ENCODE measurements around the gene CLRN1. TPM values are rescaled to one million over a fixed set of nuclear protein-coding genes. Genes with fewer than 3 reads are reported as not detected.

Gene CLRN1
- total RNA-seq, 1 donor from 2014 or later: not detected

- TF ChIP-seq, protein P1, sequence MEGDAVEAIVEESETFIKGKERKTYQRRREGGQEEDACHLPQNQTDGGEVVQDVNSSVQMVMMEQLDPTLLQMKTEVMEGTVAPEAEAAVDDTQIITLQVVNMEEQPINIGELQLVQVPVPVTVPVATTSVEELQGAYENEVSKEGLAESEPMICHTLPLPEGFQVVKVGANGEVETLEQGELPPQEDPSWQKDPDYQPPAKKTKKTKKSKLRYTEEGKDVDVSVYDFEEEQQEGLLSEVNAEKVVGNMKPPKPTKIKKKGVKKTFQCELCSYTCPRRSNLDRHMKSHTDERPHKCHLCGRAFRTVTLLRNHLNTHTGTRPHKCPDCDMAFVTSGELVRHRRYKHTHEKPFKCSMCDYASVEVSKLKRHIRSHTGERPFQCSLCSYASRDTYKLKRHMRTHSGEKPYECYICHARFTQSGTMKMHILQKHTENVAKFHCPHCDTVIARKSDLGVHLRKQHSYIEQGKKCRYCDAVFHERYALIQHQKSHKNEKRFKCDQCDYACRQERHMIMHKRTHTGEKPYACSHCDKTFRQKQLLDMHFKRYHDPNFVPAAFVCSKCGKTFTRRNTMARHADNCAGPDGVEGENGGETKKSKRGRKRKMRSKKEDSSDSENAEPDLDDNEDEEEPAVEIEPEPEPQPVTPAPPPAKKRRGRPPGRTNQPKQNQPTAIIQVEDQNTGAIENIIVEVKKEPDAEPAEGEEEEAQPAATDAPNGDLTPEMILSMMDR (IDR thresholded peaks at IDR 0.05; ENCODE audit: unreplicated experiment): no peak
- peaks cover 29% of the 10 kb centered on the region for H3K4me1 Mint-ChIP-seq
- H3K4me3 Mint-ChIP-seq: no peak overlapping the region
- no peaks in the 10 kb centered on the region for H3K27me3 Mint-ChIP-seq (ENCODE audit: low read depth)
- no peak for DNase-seq (ENCODE audit: low spot score in 2 of 2, unreplicated experiment in 2 of 2)
- peaks cover under 1% of the 10 kb centered on the region for H3K9me3 Mint-ChIP-seq
- no peak overlapping the region for H3K27ac Mint-ChIP-seq
- no peaks in the 10 kb centered on the region for H3K36me3 Mint-ChIP-seq
Observed at GRCh38 chr3:150942221-150942620, 30.3 kb downstream of the CLRN1 start.

GRCh38 chr3:150936693-150937092 lies 35.8 kb downstream of the CLRN1 start:
- TF ChIP-seq, protein P1 (IDR thresholded peaks at IDR 0.05; ENCODE audit: unreplicated experiment): no peak
- H3K36me3 Mint-ChIP-seq: no peaks in the 10 kb centered on the region
- H3K27ac Mint-ChIP-seq: no peak overlapping the region
- no peaks in the 10 kb centered on the region for H3K27me3 Mint-ChIP-seq (ENCODE audit: low read depth)
- DNase-seq (ENCODE audit: low spot score in 2 of 2, unreplicated experiment in 2 of 2): no peak
- H3K9me3 Mint-ChIP-seq: peaks cover 9% of the 10 kb centered on the region
- peaks cover 30% of the 10 kb centered on the region for H3K4me1 Mint-ChIP-seq
- no peak overlapping the region for H3K4me3 Mint-ChIP-seq

- no peaks in the 10 kb centered on the region for H3K36me3 Mint-ChIP-seq
- H3K4me3 Mint-ChIP-seq: no peak overlapping the region
- peaks cover 28% of the 10 kb centered on the region for H3K4me1 Mint-ChIP-seq
- peaks cover 9% of the 10 kb centered on the region for H3K9me3 Mint-ChIP-seq
- TF ChIP-seq, protein P1 (IDR thresholded peaks at IDR 0.05; ENCODE audit: unreplicated experiment): no peak
- H3K27ac Mint-ChIP-seq: peak overlapping the region; percentile 62
- no peak for DNase-seq (ENCODE audit: low spot score in 2 of 2, unreplicated experiment in 2 of 2)
- H3K27me3 Mint-ChIP-seq (ENCODE audit: low read depth): no peaks in the 10 kb centered on the region
Observed at GRCh38 chr3:150933473-150933995, 39.0 kb downstream of the CLRN1 start.

- H3K4me1 Mint-ChIP-seq: peaks cover 28% of the 10 kb centered on the region
- TF ChIP-seq, protein P1 (IDR thresholded peaks at IDR 0.05; ENCODE audit: unreplicated experiment): no peak
- H3K27ac Mint-ChIP-seq: no peak overlapping the region
- no peak for DNase-seq (ENCODE audit: low spot score in 2 of 2, unreplicated experiment in 2 of 2)
- H3K4me3 Mint-ChIP-seq: no peak overlapping the region
- H3K27me3 Mint-ChIP-seq (ENCODE audit: low read depth): no peaks in the 10 kb centered on the region
- no peaks in the 10 kb centered on the region for H3K36me3 Mint-ChIP-seq
- H3K9me3 Mint-ChIP-seq: peaks cover 8% of the 10 kb centered on the region
Observed at GRCh38 chr3:150931745-150932144, 40.8 kb downstream of the CLRN1 start.

DNA sequence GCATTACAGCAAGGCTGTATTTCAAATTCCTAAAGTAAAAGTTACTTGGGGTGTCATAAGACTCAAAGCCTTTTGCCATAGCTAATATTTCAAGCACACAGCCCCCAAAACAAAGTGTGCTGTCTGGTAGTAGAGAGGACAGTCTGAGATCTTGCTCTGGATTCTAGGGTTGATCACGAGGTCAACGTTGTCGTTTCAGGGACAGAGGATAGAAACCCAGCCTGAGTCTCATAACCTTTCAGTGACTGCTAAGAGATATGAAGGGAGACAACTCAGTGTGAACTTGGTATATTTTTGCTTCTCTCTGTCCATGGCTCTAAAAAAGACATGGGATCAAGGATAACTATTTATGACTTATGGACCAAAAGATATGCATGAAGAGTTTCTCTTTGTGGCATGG lies 41.7 kb downstream of the CLRN1 start:
- Mint-ChIP-seq H3K36me3 (no peaks in the 10 kb centered on the region), H3K4me3 (no peak overlapping the region), H3K27ac (no peak overlapping the region), H3K4me1 (peaks cover 28% of the 10 kb centered on the region), H3K9me3 (no peaks in the 10 kb centered on the region), H3K27me3 (ENCODE audit: low read depth) (no peaks in the 10 kb centered on the region)
- DNase-seq (ENCODE audit: low spot score in 2 of 2, unreplicated experiment in 2 of 2): no peak
- TF ChIP-seq, protein P1 (IDR thresholded peaks at IDR 0.05; ENCODE audit: unreplicated experiment): no peak

- Mint-ChIP-seq H3K36me3 (no peaks in the 10 kb centered on the region), H3K4me1 (peaks cover 16% of the 10 kb centered on the region), H3K27ac (no peak overlapping the region), H3K4me3 (no peak overlapping the region), H3K9me3 (no peaks in the 10 kb centered on the region), H3K27me3 (ENCODE audit: low read depth) (peaks cover 2% of the 10 kb centered on the region)
- no peak for DNase-seq (ENCODE audit: low spot score in 2 of 2, unreplicated experiment in 2 of 2)
- TF ChIP-seq, protein P1 (IDR thresholded peaks at IDR 0.05; ENCODE audit: unreplicated experiment): no peak
Observed at GRCh38 chr3:150928234-150928633, 44.3 kb downstream of the CLRN1 start.

Measured in mesothelial cell of epicardium (in vitro differentiated cells).